ENCODE data around the gene ARHGAP26. TPM values are rescaled to one million over a fixed set of nuclear protein-coding genes. Genes with fewer than 3 reads are reported as not detected.
A peak's percentile ranks its signal among the peaks of the same experiment; 100 is the strongest.

Gene ARHGAP26
- total RNA-seq, 1 experiment from 2014 or later: 54.3 TPM

GRCh38 chr5:143050183-143050582 lies 280.0 kb downstream of the ARHGAP26 start:
- intact Hi-C loops (cut with micrococcal nuclease): no loop called here
- no peaks in the 10 kb centered on the region for H3K27me3 Mint-ChIP-seq (ENCODE audit: insufficient read depth, unreplicated experiment)
- no TSS peak for BruUV-seq (replicated peaks)
- no peaks in the 10 kb centered on the region for H3K36me3 Mint-ChIP-seq (ENCODE audit: insufficient read depth, unreplicated experiment)
- H3K27ac Mint-ChIP-seq (ENCODE audit: low read depth, unreplicated experiment): no peak overlapping the region
- DNase-seq (ENCODE audit: unreplicated experiment): no peak
- H3K9me3 Mint-ChIP-seq (ENCODE audit: unreplicated experiment): no peaks in the 10 kb centered on the region
- ChIA-PET POLR2A (interaction anchor here (0.5 to 4.2 kb wide), 6 partner anchors 11 to 307 kb away, joined by 3 to 33 read pairs (median 4); no protein-coding TSS in a partner anchor), CTCF (interaction anchor here (0.7 to 2.0 kb wide), 2 partner anchors 48 to 140 kb away, joined by 3 to 5 read pairs; no protein-coding TSS in a partner anchor)
- no peak for TF ChIP-seq CTCF (IDR thresholded peaks at IDR 0.05; ENCODE audit: unreplicated experiment)
- no peak overlapping the region for H3K4me3 Mint-ChIP-seq (ENCODE audit: unreplicated experiment)
- H3K4me1 Mint-ChIP-seq (ENCODE audit: insufficient read depth, unreplicated experiment): peaks cover 21% of the 10 kb centered on the region

GRCh38 chr5:143051244-143052058 lies 281.3 kb downstream of the ARHGAP26 start:
- TF ChIP-seq CTCF (IDR thresholded peaks at IDR 0.05; ENCODE audit: unreplicated experiment): no peak
- ChIA-PET POLR2A (interaction anchor here (0.8 to 4.2 kb wide), 9 partner anchors 10 to 349 kb away, joined by 3 to 33 read pairs (median 4); no protein-coding TSS in a partner anchor), CTCF (interaction anchor here (0.6 to 2.0 kb wide), 8 partner anchors 10 to 760 kb away, joined by 3 to 5 read pairs (median 3); partner anchors contain the start of gene NR3C1)
- H3K4me3 Mint-ChIP-seq (ENCODE audit: unreplicated experiment): no peak overlapping the region
- no peaks in the 10 kb centered on the region for H3K27me3 Mint-ChIP-seq (ENCODE audit: insufficient read depth, unreplicated experiment)
- H3K36me3 Mint-ChIP-seq (ENCODE audit: insufficient read depth, unreplicated experiment): no peaks in the 10 kb centered on the region
- BruUV-seq (replicated peaks): no TSS peak
- peaks cover 33% of the 10 kb centered on the region for H3K4me1 Mint-ChIP-seq (ENCODE audit: insufficient read depth, unreplicated experiment)
- no peaks in the 10 kb centered on the region for H3K9me3 Mint-ChIP-seq (ENCODE audit: unreplicated experiment)
- intact Hi-C loops (cut with micrococcal nuclease): no loop called here
- no peak overlapping the region for H3K27ac Mint-ChIP-seq (ENCODE audit: low read depth, unreplicated experiment)
- peak; percentile 90 for DNase-seq (ENCODE audit: unreplicated experiment)

GRCh38 chr5:143052967-143053682 lies 282.9 kb downstream of the ARHGAP26 start:
- intact Hi-C loops (cut with micrococcal nuclease): no loop called here
- POLR2A ChIA-PET: interaction anchor here (0.6 to 4.2 kb wide), 4 partner anchors 8 to 73 kb away, joined by 3 to 33 read pairs (median 6); no protein-coding TSS in a partner anchor
- H3K4me3 Mint-ChIP-seq (ENCODE audit: unreplicated experiment): no peak overlapping the region
- no peak for DNase-seq (ENCODE audit: unreplicated experiment)
- CTCF ChIA-PET: interaction anchor here (0.6 kb wide), 2 partner anchors 464 to 1111 kb away, joined by 3 read pairs; no protein-coding TSS in a partner anchor
- H3K9me3 Mint-ChIP-seq (ENCODE audit: unreplicated experiment): no peaks in the 10 kb centered on the region
- H3K36me3 Mint-ChIP-seq (ENCODE audit: insufficient read depth, unreplicated experiment): peaks cover 4% of the 10 kb centered on the region
- H3K27ac Mint-ChIP-seq (ENCODE audit: low read depth, unreplicated experiment): no peak overlapping the region
- H3K4me1 Mint-ChIP-seq (ENCODE audit: insufficient read depth, unreplicated experiment): peaks cover 36% of the 10 kb centered on the region
- no peaks in the 10 kb centered on the region for H3K27me3 Mint-ChIP-seq (ENCODE audit: insufficient read depth, unreplicated experiment)
- no TSS peak for BruUV-seq (replicated peaks)
- TF ChIP-seq CTCF (IDR thresholded peaks at IDR 0.05; ENCODE audit: unreplicated experiment): no peak

GRCh38 chr5:143053780-143054179 lies 283.6 kb downstream of the ARHGAP26 start:
- POLR2A ChIA-PET: interaction anchor here (1.0 to 1.5 kb wide), 2 partner anchors 11 to 45 kb away, joined by 3 to 4 read pairs; no protein-coding TSS in a partner anchor
- CTCF ChIA-PET: interaction anchor here (0.6 kb wide), 2 partner anchors 118 to 1111 kb away, joined by 3 read pairs; no protein-coding TSS in a partner anchor
- no peak overlapping the region for H3K27ac Mint-ChIP-seq (ENCODE audit: low read depth, unreplicated experiment)
- no peak for TF ChIP-seq CTCF (IDR thresholded peaks at IDR 0.05; ENCODE audit: unreplicated experiment)
- no peak overlapping the region for H3K4me3 Mint-ChIP-seq (ENCODE audit: unreplicated experiment)
- DNase-seq (ENCODE audit: unreplicated experiment): no peak
- intact Hi-C loops (cut with micrococcal nuclease): no loop called here
- peaks cover 36% of the 10 kb centered on the region for H3K4me1 Mint-ChIP-seq (ENCODE audit: insufficient read depth, unreplicated experiment)
- no peaks in the 10 kb centered on the region for H3K9me3 Mint-ChIP-seq (ENCODE audit: unreplicated experiment)
- no TSS peak for BruUV-seq (replicated peaks)
- no peaks in the 10 kb centered on the region for H3K27me3 Mint-ChIP-seq (ENCODE audit: insufficient read depth, unreplicated experiment)
- peaks cover 9% of the 10 kb centered on the region for H3K36me3 Mint-ChIP-seq (ENCODE audit: insufficient read depth, unreplicated experiment)

Measured in MCF 10A (cell line).